ENCODE measurements around the gene ADAM12.

Gene ADAM12

DNA sequence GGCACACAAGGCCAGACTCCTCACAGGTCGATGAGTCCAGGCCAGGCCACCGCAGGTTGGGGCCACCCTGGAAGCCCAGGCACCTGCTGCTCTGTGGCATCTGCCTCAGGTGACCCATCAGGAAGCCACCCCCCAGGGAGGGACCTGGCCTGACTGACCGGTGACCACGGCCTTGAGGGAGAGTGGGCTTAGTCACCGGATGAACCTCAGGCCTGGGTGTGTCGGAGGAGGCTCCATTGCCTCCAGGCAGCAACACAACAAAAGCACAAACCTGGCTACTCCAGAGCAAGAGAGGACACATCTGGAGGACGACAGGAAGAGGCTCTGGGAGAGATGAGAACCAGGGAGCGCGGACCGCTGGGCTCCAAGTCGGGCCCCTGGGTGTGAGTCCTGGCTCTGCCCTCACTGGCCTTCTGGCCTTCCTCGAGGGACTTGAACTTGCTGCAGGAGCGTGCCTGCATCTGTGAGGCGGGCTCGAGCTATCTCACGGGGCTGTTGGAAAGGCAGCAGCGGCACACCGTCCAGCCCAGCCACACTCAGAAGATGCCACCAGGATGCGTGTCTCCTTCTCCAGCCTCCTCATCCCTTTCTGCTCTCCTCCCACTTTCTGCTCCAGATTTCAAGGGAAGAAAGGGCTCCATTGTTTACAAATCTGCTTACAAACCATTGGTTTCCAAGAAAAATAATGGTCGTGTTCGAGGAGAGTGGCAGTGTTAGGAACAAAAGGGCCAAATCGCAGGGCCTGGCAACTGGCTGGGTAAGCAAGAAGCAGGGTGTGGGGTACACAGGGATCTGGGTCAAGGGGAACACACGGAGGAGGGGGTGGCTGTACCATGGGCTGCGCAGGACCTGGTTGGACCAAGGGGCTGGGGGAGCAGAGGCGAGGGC lies 152.9 kb downstream of the ADAM12 start (continued):
- TF ChIP-seq PRDM10 (tag by site-specific recombination; IDR thresholded peaks at IDR 0.05), result no peak
- no peak for TF ChIP-seq ZNF155 (tag by site-specific recombination; IDR thresholded peaks at IDR 0.05)
- TF ChIP-seq ZNF354C (tag by site-specific recombination; IDR thresholded peaks at IDR 0.05; ENCODE audit: borderline replicate concordance, low read depth), result no peak
- TF ChIP-seq ZNF660 (tag by site-specific recombination; IDR thresholded peaks at IDR 0.05), result no peak
- no peak for TF ChIP-seq ZNF133 (tag by site-specific recombination; IDR thresholded peaks at IDR 0.05)

DNA sequence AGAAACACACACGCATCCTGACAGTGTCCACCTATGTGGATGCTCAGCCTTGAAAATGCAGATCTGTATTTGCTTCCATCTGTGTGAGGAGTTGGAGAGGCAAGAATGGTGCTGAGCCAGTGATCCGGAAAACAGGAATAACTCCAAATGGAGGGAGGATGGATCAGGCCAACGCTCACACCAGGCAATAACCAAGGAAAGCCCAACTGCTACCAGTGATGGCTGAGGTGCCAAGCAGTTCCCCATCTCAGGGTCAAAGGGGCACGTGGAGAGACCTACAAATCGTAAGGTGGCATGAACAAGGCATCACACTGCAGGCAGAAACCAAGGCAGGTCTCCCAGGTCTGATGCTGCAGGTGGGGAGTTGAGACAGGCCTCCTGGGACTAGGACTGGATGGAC lies 153.6 kb downstream of the ADAM12 start:
- POLR2A ChIA-PET, result no interaction called here
- H3K4me3 ChIP-seq (ENCODE audit: low read depth, low read length), result no peak overlapping the region
- no peaks in the 10 kb centered on the region for H3K36me3 ChIP-seq (ENCODE audit: control insufficient read depth in 2 of 2, insufficient read depth in 1 of 2, low read length in 2 of 2)
- H3K27ac ChIP-seq (ENCODE audit: extremely low read depth, low read depth, low read length), result peak overlapping the region; percentile 38; the same call in 1 of the 2 replicates
- peaks cover 15% of the 10 kb centered on the region for H3K4me1 ChIP-seq (ENCODE audit: control insufficient read depth, insufficient read depth, low read length)
- TF ChIP-seq GFI1B (tag by site-specific recombination; IDR thresholded peaks at IDR 0.05) (no peak), ZNF449 (tag by site-specific recombination; IDR thresholded peaks at IDR 0.05) (peak; percentile 93), SETDB1 (IDR thresholded peaks at IDR 0.05; ENCODE audit: insufficient read length, low read length) (no peak)
- CTCF ChIA-PET, result no interaction called here
- H3K9me3 ChIP-seq (ENCODE audit: control insufficient read depth, insufficient read depth, low read depth, low read length), result no peaks in the 10 kb centered on the region

GRCh38 chr10:126233182-126234148 lies 154.8 kb downstream of the ADAM12 start:
- H3K36me3 ChIP-seq (ENCODE audit: control insufficient read depth in 2 of 2, insufficient read depth in 1 of 2, low read length in 2 of 2), result no peaks in the 10 kb centered on the region
- CTCF ChIA-PET, result interaction anchor here (0.6 kb wide), 1 partner anchor 8 kb away, joined by 3 read pairs; no protein-coding TSS in a partner anchor
- POLR2A ChIA-PET, result no interaction called here
- no peak for TF ChIP-seq ZNF175 (tag by site-specific recombination; IDR thresholded peaks at IDR 0.05)
- TF ChIP-seq ZNF302 (tag by site-specific recombination; IDR thresholded peaks at IDR 0.05; ENCODE audit: low read depth), result no peak
- peak; percentile 94 for TF ChIP-seq ZBTB1 (tag by site-specific recombination; IDR thresholded peaks at IDR 0.05)
- no peak for TF ChIP-seq ZNF292 (tag by site-specific recombination; IDR thresholded peaks at IDR 0.05; ENCODE audit: borderline replicate concordance, low read depth)
- no peak for TF ChIP-seq ZNF548 (tag by site-specific recombination; IDR thresholded peaks at IDR 0.05)
- peak; percentile 62; the same call in 1 of the 2 replicates for TF ChIP-seq ZNF2 (tag by site-specific recombination; IDR thresholded peaks at IDR 0.05)
- TF ChIP-seq SALL2 (tag by site-specific recombination; IDR thresholded peaks at IDR 0.05; ENCODE audit: borderline replicate concordance), result no peak
- no peak; the same call in 1 of the 2 replicates for TF ChIP-seq TRIM28 (IDR thresholded peaks at IDR 0.05; ENCODE audit: borderline replicate concordance, low read length)
- TF ChIP-seq OVOL3 (tag by site-specific recombination; IDR thresholded peaks at IDR 0.05), result peak; percentile 93
- no peak for TF ChIP-seq KLF1 (tag by site-specific recombination; IDR thresholded peaks at IDR 0.05)
- no peak for TF ChIP-seq ZNF473 (tag by site-specific recombination; IDR thresholded peaks at IDR 0.05)
- TF ChIP-seq ZNF560 (tag by site-specific recombination; IDR thresholded peaks at IDR 0.05; ENCODE audit: borderline replicate concordance), result no peak
- TF ChIP-seq HOXA7 (CRISPR knock-in tag; IDR thresholded peaks at IDR 0.05; ENCODE audit: borderline replicate concordance), result no peak
- no peak for TF ChIP-seq ZNF777 (tag by site-specific recombination; IDR thresholded peaks at IDR 0.05; ENCODE audit: borderline replicate concordance)
- no peak for TF ChIP-seq SCRT2 (tag by site-specific recombination; IDR thresholded peaks at IDR 0.05)
- peak; percentile 75 for TF ChIP-seq SP7 (tag by site-specific recombination; IDR thresholded peaks at IDR 0.05)
- TF ChIP-seq ZNF558 (tag by site-specific recombination; IDR thresholded peaks at IDR 0.05), result no peak

More at GRCh38 chr10:126233182-126234148, 154.8 kb downstream of the ADAM12 start:
- Histone ChIP-seq H3K4me3 (ENCODE audit: low read depth, low read length) (no peak overlapping the region), H3K27ac (ENCODE audit: extremely low read depth, low read depth, low read length) (peak overlapping the region; percentile 63), H3K9me3 (ENCODE audit: control insufficient read depth, insufficient read depth, low read depth, low read length) (no peaks in the 10 kb centered on the region), H3K4me1 (ENCODE audit: control insufficient read depth, insufficient read depth, low read length) (peaks cover 15% of the 10 kb centered on the region)
